AG09309 (cell line): ENCODE measurements around the gene DAB2IP.

Experiments
- DNase-seq: peaks from one replicate; pipeline ENCODE4 v3.0.0-alpha.2; 2010; ENCODE audit warnings: low read depth
- H3K4me3 ChIP-seq: 2 replicates; pipeline ENCODE4 v1.5.1; 2011; ENCODE audit warnings: mild to moderate bottlenecking, low read depth, low read length, moderate library complexity; ENCODE audit not compliant: control insufficient read depth
- CTCF ChIP-seq: IDR thresholded peaks from 2 replicates; pipeline ENCODE4 v1.5.1; 2011; ENCODE audit warnings: mild to moderate bottlenecking, low read depth, low read length, inconsistent platforms; ENCODE audit not compliant: insufficient read depth, control insufficient read depth; ENCODE audit errors: missing control alignments

The DAB2IP gene

GRCh38 chr9:121686930-121687541, 35.6 kb downstream of the DAB2IP start:
- peak; percentile 96 for TF ChIP-seq CTCF
- no peak for DNase-seq
- no peak overlapping the region for H3K4me3 ChIP-seq

DNA sequence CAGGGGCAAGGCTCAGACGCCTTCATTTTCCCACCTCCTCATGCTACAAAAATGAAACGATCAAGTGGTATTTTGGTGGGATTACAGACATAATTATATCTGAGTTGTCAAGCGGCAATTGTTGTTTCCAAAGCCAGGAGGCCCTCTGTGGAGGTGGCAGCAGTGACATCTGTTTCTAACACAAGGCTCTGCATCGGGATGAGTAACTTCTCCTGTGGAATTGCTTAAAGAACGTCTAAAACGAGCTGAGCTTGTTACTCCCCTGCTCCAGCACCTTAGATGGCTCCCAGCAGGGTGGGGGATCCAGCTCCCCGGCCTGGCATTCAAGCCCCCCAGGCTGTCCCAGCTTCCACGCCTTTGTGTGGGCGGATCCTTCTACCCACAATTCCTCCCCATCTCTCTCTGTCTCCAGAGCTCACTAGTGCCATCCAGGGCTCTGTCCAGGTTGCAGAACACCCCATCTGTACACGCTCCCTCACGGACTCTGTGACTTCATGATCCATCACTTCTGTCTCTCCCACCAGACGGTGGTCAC, 36.8 kb downstream of the DAB2IP start:
- no peak for DNase-seq
- no peak overlapping the region for H3K4me3 ChIP-seq
- TF ChIP-seq CTCF: no peak

- H3K4me3 ChIP-seq: no peak overlapping the region
- TF ChIP-seq CTCF: no peak
Observed at GRCh38 chr9:121688681-121689080, 37.2 kb downstream of the DAB2IP start.

DNA sequence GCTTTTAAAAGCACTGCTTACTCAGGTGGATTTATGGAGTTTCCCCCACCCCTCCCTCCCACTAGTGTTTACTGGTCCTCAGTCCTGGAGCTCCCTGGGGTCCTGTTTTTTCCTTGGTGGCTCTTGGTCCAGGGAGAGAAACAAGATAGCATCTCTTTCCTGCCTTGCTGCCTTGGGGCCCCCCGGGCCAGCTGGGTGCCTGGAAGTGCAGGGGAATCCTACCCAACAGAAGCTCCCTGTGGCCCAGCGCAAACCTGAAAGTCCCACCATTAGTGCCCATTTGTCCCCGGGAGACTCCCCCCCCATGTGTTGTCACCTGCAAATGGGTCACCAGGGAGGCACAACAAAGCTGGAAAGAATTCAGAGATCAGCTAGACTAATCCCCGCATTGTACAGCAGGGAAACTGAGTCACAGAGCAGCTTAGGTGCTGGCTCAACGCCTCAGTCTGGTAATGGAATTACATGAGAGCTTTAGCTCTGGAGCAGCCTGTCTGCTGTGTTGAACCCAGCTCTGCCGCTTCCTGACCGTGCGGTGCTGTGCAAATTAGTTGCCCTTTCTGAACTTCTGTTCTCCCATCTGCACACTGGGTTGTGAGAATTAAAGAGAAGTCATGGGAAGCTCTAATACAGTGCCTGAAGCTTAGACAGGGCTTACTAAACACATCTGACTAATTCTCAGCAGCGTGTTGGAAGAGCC, 38.2 kb downstream of the DAB2IP start:
- TF ChIP-seq CTCF: no peak
- no peak for DNase-seq
- no peak overlapping the region for H3K4me3 ChIP-seq

More at GRCh38 chr9:121688681-121689080, 37.2 kb downstream of the DAB2IP start:
- no peak for DNase-seq

DNA sequence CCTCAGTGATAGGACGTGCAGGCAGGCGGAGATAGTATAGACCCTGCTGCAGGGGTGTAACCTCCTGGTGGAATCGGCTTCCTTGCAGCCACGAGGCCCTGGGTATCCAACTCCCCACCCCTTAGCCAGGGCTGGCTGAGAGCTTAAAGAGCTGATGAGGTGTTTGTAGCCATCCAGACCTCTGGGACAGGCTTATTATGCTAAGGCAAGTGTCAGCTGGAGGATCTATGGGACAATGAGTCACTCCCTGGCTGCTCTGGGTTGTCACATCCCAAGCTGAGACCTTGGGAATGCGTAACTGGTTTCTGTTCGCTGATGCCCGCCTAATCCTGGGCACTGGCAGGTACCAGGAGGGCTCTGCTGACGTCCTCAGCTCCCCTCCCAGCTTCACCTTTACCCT, 38.9 kb downstream of the DAB2IP start:
- TF ChIP-seq CTCF: no peak
- H3K4me3 ChIP-seq: no peak overlapping the region
- DNase-seq: no peak

GRCh38 chr9:121690766-121691165, 39.3 kb downstream of the DAB2IP start:
- DNase-seq: no peak
- H3K4me3 ChIP-seq: no peak overlapping the region
- no peak for TF ChIP-seq CTCF
